IPS-18a (cell line): Measurements from ENCODE around the gene MED13L.

Experiments used
- H3K27ac ChIP-seq: one replicate; pipeline ENCODE4 v1.5.1; 2013; ENCODE audit warnings: low read length
- H3K27me3 ChIP-seq: one replicate; pipeline ENCODE4 v1.6.1; 2013; ENCODE audit warnings: mild to moderate bottlenecking, low read length; ENCODE audit not compliant: control insufficient read depth, insufficient read depth
- H3K36me3 ChIP-seq: one replicate; pipeline ENCODE4 v1.6.1; 2013; ENCODE audit warnings: low read depth, low read length; ENCODE audit not compliant: control insufficient read depth
- H3K4me1 ChIP-seq: one replicate; pipeline ENCODE4 v1.6.1; 2013; ENCODE audit warnings: low read depth, low read length; ENCODE audit not compliant: control insufficient read depth
- H3K4me3 ChIP-seq: one replicate; pipeline ENCODE4 v1.5.1; 2013; ENCODE audit warnings: low read length
- H3K9ac ChIP-seq: one replicate; pipeline ENCODE4 v1.6.1; 2013; ENCODE audit warnings: mild to moderate bottlenecking, low read length, moderate library complexity
- H3K9me3 ChIP-seq: one replicate; pipeline ENCODE4 v1.6.1; 2013; ENCODE audit warnings: low read depth, low read length; ENCODE audit not compliant: control insufficient read depth

MED13L gene

DNA sequence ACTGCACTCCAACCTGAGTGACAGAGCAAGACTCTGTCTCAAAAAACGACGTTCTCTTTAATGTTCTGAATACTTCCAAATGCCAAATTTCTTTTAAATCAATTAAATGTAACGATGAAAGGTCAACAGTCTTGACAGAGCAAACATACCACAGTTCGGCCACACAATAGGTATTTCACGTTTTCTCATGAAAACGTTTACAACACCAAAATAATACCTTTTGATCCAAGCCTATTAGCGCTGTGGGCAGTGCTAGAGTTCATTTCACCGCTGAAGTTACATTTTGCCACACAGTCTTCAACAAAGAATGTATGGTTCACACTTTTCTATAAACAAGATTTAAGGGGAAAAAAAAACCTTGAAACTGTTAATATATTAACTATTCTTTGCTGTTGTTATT, 122.1 kb downstream of the MED13L start:
- no peaks in the 10 kb centered on the region for H3K36me3 ChIP-seq
- no peak overlapping the region for H3K9ac ChIP-seq
- H3K27ac ChIP-seq, result no peak overlapping the region
- H3K4me3 ChIP-seq, result no peak overlapping the region
- H3K27me3 ChIP-seq, result no peaks in the 10 kb centered on the region
- peaks cover 36% of the 10 kb centered on the region for H3K4me1 ChIP-seq
- H3K9me3 ChIP-seq, result no peaks in the 10 kb centered on the region

DNA sequence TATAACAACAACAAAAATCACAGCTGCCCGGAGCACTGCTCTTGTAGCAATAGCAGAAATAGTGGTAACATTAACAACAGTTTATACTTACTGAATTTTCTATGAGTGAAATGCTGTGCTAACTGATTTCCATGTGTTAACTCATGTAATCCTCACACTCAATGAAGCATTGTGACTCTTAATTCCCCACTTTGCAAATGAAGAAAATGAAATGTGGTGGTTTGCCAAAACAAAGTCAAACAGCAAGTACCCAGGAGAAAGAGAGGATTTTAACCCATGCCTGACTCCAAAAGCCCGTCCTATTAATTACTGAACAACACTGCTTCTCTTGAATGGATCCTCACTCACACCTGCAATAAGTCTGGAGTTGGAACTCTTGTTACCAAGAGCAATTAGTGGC, 123.5 kb downstream of the MED13L start:
- Histone ChIP-seq H3K9ac (no peak overlapping the region), H3K27me3 (no peaks in the 10 kb centered on the region), H3K4me3 (no peak overlapping the region), H3K27ac (no peak overlapping the region), H3K4me1 (peaks cover 33% of the 10 kb centered on the region), H3K36me3 (no peaks in the 10 kb centered on the region), H3K9me3 (no peaks in the 10 kb centered on the region)

DNA sequence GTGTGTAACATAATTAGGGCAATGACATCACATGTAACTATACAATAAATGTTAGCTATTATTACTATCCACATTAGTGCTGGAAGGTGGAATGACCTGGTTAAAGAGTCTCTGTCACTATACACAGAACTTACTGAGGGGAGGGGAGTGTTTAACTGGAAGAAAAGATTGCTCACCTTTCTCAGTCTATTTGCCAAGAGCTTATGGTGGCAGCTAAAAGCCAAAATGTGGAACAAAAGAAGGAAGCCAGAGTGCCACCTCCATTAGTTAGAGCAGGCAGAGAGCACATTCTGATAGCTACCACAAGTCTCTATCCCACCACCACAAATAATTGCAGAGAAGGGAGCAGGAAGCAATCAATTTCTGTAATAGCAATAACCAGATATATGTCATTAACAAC, 124.4 kb downstream of the MED13L start:
- Histone ChIP-seq H3K27ac (no peak overlapping the region), H3K4me3 (no peak overlapping the region), H3K4me1 (peaks cover 31% of the 10 kb centered on the region), H3K9ac (no peak overlapping the region), H3K36me3 (no peaks in the 10 kb centered on the region), H3K27me3 (no peaks in the 10 kb centered on the region), H3K9me3 (no peaks in the 10 kb centered on the region)

DNA sequence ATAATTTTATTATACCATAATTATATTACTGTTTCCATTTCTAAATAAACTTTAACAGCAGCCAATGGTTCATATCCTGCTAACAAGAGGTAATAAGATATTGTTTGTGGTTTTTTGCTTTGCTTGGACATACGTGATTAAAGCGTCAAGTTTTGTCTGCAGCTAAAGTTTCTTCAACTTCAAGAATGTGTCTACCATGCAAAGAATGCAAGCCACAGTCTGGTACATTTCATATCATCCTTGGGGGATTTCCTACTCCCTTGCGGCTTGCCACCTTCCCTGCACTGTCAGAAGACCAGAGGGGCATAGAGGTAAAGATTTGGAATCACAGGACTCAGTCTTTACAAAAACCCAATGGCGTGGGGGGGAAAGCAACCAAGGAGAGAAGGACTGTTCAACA, 125.2 kb downstream of the MED13L start:
- Histone ChIP-seq H3K36me3 (no peaks in the 10 kb centered on the region), H3K27me3 (no peaks in the 10 kb centered on the region), H3K9me3 (no peaks in the 10 kb centered on the region), H3K9ac (no peak overlapping the region), H3K27ac (no peak overlapping the region), H3K4me1 (peaks cover 22% of the 10 kb centered on the region), H3K4me3 (no peak overlapping the region)

DNA sequence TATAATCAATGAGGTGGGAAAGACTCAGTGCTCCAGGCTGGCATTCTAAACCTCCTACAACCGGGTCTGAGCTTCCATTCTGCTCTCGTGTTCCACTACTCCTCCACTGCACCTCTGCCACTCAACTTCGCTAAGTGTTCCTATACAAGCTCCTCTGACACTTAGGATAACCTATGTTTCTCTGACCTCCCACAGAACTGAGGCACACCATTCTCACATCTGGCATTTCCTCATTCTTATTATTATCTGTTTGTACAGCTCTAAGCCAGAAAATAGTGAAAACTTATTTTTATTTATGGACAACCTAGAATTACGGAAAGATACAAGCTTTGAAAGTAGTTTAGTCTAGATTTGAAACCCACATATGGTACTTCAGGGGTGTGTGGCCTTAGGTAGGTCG, 127.0 kb downstream of the MED13L start:
- no peaks in the 10 kb centered on the region for H3K9me3 ChIP-seq
- no peaks in the 10 kb centered on the region for H3K27me3 ChIP-seq
- no peak overlapping the region for H3K4me3 ChIP-seq
- H3K36me3 ChIP-seq, result no peaks in the 10 kb centered on the region
- H3K27ac ChIP-seq, result no peak overlapping the region
- peaks cover 21% of the 10 kb centered on the region for H3K4me1 ChIP-seq
- H3K9ac ChIP-seq, result no peak overlapping the region

DNA sequence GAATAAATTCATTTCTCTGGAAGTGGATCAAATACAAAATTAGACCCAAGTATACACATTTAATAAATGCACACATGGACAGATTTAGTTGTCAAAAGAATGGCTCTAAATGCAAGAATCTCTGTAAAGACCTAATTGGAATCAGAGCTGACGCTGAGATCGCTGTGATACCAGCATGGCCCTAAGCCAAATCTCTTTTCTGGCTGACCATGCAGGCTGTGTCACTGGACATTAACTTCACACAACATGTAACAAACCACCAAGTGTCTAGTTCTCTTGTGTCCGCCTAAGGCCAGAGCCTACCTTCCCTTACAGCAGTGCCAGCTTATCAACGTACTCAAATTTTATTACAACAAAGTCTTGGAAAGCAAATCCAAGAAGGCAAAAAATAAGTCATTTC, 127.5 kb downstream of the MED13L start:
- no peaks in the 10 kb centered on the region for H3K27me3 ChIP-seq
- no peak overlapping the region for H3K4me3 ChIP-seq
- H3K9me3 ChIP-seq, result no peaks in the 10 kb centered on the region
- peaks cover 21% of the 10 kb centered on the region for H3K4me1 ChIP-seq
- no peaks in the 10 kb centered on the region for H3K36me3 ChIP-seq
- H3K27ac ChIP-seq, result no peak overlapping the region
- H3K9ac ChIP-seq, result no peak overlapping the region

DNA sequence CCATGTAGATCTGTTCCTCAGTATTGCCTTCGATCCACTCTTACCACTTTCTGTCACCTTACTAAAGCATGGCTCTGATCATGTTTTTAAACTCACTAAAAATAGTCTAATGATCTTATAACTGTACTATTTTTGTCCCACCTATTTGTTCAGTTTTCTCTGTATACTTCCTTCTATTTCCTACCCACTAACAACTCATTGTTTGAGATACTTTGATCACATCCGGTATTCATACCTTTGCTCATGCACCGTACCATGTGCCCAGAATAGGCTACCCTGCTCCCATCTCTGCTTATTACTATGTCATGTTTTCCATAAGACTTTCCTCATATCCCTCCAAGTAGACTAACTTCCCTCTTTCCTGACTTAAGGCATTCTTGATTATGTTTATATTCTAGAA, 128.6 kb downstream of the MED13L start:
- no peak overlapping the region for H3K9ac ChIP-seq
- no peaks in the 10 kb centered on the region for H3K36me3 ChIP-seq
- no peak overlapping the region for H3K4me3 ChIP-seq
- no peaks in the 10 kb centered on the region for H3K27me3 ChIP-seq
- no peak overlapping the region for H3K27ac ChIP-seq
- H3K4me1 ChIP-seq, result peaks cover 11% of the 10 kb centered on the region
- H3K9me3 ChIP-seq, result no peaks in the 10 kb centered on the region

DNA sequence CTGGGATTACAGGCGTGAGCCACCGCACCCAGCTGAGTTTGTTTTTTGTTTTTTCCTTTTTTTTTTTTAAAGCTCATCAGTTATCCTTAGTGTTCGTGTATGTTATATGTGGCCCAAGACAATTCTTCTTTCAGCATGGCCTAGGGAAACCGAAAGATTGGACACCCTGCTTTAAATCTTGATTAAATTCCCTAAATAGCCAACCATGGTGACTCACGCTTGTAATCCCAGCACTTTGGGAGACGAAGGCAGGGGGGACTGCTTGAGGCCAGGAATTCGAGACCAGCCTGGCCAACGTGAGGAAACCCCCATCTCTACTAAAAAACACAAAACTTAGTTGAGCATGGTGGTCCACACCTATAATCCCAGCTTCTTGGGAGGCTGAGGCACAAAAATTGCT, 131.1 kb downstream of the MED13L start:
- Histone ChIP-seq H3K4me1 (no peaks in the 10 kb centered on the region), H3K27me3 (no peaks in the 10 kb centered on the region)

DNA sequence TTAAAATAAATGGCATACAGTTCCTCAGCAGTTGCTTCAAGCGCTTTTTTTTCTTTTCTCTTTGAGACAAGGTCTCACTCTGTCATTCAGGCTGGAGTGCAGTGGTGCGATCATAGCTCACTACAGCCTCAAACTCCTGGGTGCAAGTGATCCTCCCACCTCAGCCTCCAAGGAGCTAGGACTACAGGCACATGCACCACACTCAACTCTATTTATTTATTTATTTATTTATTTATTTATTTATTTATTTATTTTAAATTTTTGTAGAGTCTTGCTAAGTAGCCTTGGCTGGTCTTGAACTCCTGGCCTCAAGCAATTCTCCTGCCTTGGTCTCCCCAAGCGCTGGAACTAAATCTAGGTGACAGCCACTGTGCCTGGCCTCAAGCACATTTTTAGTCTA, 132.0 kb downstream of the MED13L start:
- H3K9me3 ChIP-seq, result no peaks in the 10 kb centered on the region
- no peak overlapping the region for H3K4me3 ChIP-seq
- no peaks in the 10 kb centered on the region for H3K4me1 ChIP-seq
- H3K27ac ChIP-seq, result no peak overlapping the region
- no peaks in the 10 kb centered on the region for H3K27me3 ChIP-seq
- H3K9ac ChIP-seq, result no peak overlapping the region
- no peaks in the 10 kb centered on the region for H3K36me3 ChIP-seq

More for the DNA sequence above, 131.1 kb downstream of the MED13L start:
- Histone ChIP-seq H3K9me3 (no peaks in the 10 kb centered on the region), H3K27ac (no peak overlapping the region), H3K9ac (no peak overlapping the region), H3K36me3 (no peaks in the 10 kb centered on the region), H3K4me3 (no peak overlapping the region)

DNA sequence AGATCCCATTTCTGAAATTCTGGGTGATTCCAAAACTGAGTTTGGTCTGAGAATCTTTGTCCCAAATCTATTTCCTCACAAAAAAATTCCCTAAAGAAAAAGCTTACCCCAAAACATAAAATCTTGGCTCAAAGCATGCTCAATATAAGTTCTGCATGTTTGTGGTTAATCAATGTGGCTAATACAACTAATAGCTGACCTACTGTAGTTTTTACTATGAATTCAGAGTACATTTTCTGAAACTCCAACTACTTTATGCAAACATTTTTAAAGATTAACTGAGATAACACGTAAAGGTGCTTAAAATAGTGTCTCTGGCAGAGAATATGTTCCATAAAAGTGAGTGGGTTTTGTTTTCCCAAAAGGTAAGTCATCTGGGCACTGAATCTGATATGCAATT, 133.1 kb downstream of the MED13L start:
- Histone ChIP-seq H3K4me1 (peaks cover 3% of the 10 kb centered on the region), H3K9ac (no peak overlapping the region), H3K27ac (no peak overlapping the region), H3K36me3 (no peaks in the 10 kb centered on the region), H3K27me3 (no peaks in the 10 kb centered on the region), H3K4me3 (no peak overlapping the region), H3K9me3 (no peaks in the 10 kb centered on the region)

DNA sequence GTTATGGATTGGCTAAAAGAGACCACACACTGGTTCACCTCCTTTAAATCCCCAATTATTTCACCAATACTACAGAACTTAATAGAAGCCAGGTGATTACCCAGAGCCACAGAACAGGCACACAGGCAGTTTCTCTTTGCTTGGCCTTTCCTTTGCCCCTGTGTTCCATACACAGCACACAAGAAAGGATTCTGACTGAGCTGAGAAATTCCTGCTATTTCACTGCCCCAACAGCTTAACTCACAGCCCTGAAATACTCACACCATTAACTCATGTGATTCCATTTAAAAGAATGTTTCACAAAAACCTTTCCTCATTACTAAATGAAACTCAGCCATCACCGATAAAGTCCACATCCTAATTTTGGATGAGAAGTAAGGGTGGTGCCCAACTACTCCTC, 133.6 kb downstream of the MED13L start:
- Histone ChIP-seq H3K9ac (no peak overlapping the region), H3K4me1 (peaks cover 7% of the 10 kb centered on the region), H3K27ac (no peak overlapping the region)

DNA sequence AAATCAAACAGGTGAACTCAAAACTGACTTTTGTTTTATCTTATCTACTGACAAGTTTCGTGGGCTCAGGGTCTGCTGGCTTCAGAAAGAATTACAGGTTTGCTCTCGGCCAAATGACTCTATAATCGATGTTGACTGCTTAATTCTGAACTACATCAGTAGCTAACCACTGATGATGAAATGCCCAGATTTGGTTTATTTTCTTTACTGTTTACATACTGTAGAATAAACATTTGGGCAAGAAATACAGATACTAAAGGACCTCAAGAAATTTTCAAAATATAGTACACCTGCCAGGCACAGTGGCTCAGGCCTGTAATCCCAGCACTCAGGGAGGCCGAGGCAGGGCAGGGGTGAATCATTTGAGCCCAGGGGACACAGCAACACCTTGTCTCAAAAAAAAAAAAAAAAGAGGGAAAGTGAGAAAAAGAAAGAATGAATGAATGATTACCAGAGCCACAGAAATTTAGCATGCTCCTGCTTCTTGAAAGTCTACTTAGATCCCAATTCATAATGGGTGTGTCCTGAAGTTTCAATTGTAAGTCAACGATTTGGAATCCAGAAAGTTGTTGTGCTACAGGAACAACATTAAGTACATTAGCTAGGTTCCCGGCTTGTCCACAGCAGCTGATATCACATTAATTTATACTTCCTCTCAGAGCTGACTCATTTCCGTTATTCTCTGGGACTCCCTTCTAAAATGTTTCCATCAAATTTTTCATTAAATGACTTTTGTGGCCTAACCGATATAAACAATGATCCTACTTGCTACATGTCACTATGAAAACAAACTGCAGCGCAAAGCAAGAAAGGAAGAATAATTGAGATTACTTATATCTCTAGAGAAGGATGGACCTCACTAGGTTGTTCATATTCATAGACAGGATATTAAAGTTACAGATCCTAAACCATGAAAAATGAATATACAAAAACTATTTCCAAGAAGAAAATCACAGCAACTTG, 134.3 kb downstream of the MED13L start:
- H3K36me3 ChIP-seq, result no peaks in the 10 kb centered on the region
- H3K9me3 ChIP-seq, result no peaks in the 10 kb centered on the region
- H3K27me3 ChIP-seq, result no peaks in the 10 kb centered on the region
- H3K27ac ChIP-seq, result no peak overlapping the region
- no peak overlapping the region for H3K9ac ChIP-seq
- H3K4me3 ChIP-seq, result no peak overlapping the region
- peaks cover 14% of the 10 kb centered on the region for H3K4me1 ChIP-seq

More for the DNA sequence above, 133.6 kb downstream of the MED13L start:
- no peaks in the 10 kb centered on the region for H3K36me3 ChIP-seq
- H3K9me3 ChIP-seq, result no peaks in the 10 kb centered on the region
- no peak overlapping the region for H3K4me3 ChIP-seq
- H3K27me3 ChIP-seq, result no peaks in the 10 kb centered on the region
